Keratinocyte (primary cell): ENCODE data around the gene SMARCC2.
"Not testable (repeated sequence)": the region's sequence is repeated elsewhere in the genome, so short reads cannot be mapped to it uniquely, and the experiment has no call there.

Source experiments
- EZH2 ChIP-seq: IDR thresholded peaks from one replicate; pipeline ENCODE4 v1.6.1; 2012; ENCODE audit warnings: inconsistent platforms, mild to moderate bottlenecking, low read length, moderate library complexity
- TF ChIP-seq, protein P1 (sequence below), 3 experiments: IDR thresholded peaks in 1 of 3; conservative IDR thresholded peaks in 1 of 3; optimal IDR thresholded peaks in 1 of 3; 2 replicates in 2 of 3; 3 replicates in 1 of 3; pipeline versions ENCODE3 to v1.5.1; 2011; ENCODE audit warnings: low read length in 3 of 3, mild to moderate bottlenecking in 3 of 3, moderate library complexity in 2 of 3, control low read depth in 1 of 3, inconsistent platforms in 1 of 3; ENCODE audit not compliant: insufficient read depth in 2 of 3; ENCODE audit errors: extremely low read depth in 1 of 3

DNA sequence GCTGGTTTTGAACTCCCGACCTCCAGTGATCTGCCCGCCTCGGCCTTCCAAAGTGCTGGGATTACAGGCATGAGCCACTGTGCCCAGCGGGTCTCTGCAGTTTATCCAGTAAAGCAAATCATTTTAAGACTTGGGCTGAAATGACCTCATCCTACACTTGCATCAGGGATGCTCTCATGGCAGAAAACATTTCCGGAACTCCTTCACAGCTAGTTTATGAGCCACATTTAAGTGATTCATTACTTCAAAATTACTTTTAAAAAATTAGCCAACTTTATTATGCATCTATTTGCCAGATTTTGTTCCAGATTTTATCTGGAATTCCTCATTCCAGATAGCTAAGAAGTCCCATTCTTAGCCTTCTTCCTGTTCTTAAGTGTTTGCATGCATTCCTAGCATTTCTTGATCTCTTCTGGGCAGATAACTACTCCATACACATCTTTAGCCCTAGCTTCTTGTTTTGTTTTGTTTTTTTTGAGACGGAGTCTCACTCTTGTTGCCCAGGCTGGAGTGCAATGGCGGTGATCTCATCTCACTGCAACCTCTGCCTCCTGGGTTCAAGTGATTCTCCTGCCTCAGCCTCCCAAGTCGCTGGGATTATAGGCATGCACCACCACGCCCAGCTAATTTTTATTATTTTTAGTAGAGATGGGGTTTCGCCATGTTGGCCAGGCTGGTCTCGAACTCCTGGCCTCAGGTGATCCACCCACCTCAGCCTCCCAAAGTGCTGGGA lies 7.7 kb upstream of the SMARCC2 start:
- TF ChIP-seq, protein P1, sequence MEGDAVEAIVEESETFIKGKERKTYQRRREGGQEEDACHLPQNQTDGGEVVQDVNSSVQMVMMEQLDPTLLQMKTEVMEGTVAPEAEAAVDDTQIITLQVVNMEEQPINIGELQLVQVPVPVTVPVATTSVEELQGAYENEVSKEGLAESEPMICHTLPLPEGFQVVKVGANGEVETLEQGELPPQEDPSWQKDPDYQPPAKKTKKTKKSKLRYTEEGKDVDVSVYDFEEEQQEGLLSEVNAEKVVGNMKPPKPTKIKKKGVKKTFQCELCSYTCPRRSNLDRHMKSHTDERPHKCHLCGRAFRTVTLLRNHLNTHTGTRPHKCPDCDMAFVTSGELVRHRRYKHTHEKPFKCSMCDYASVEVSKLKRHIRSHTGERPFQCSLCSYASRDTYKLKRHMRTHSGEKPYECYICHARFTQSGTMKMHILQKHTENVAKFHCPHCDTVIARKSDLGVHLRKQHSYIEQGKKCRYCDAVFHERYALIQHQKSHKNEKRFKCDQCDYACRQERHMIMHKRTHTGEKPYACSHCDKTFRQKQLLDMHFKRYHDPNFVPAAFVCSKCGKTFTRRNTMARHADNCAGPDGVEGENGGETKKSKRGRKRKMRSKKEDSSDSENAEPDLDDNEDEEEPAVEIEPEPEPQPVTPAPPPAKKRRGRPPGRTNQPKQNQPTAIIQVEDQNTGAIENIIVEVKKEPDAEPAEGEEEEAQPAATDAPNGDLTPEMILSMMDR (optimal IDR thresholded peaks at IDR 0.05 in 1 of 3, IDR thresholded peaks at IDR 0.05 in 1 of 3, conservative IDR thresholded peaks at IDR 0.05 in 1 of 3; ENCODE audit: extremely low read depth in 1 of 3, insufficient read depth in 2 of 3, low read length in 3 of 3), result not testable (repeated sequence)
- TF ChIP-seq EZH2, result not testable (repeated sequence)
